Measurements from ENCODE around the gene LRIG1.

- TF ChIP-seq REST (IDR thresholded peaks at IDR 0.05; ENCODE audit: insufficient read depth in 1 of 2, low read depth in 2 of 2, low read length in 2 of 2), result no peak
- TF ChIP-seq POLR2AphosphoS5 (IDR thresholded peaks at IDR 0.05; ENCODE audit: low read depth, low read length), result no peak
These were observed 90.8 kb downstream of the LRIG1 start for GRCh38 chr3:66409771-66410754.

All from PFSK-1 (cell line).